H9 (cell line): ENCODE data around the gene CDH4. TPM values are rescaled to one million over a fixed set of nuclear protein-coding genes. Genes with fewer than 3 reads are reported as not detected.

Source experiments
- DNase-seq: peaks from one replicate; pipeline ENCODE4 v3.0.0-alpha.2; 2017
- H2AFZ ChIP-seq: one replicate; pipeline ENCODE4 v1.6.1; 2013; ENCODE audit warnings: mild to moderate bottlenecking, low read length, control low read depth, moderate library complexity
- H2AK5ac ChIP-seq: 2 replicates; pipeline ENCODE4 v1.6.1; 2013; ENCODE audit warnings: low read length, control low read depth, mixed read lengths; ENCODE audit not compliant: insufficient read length
- H2BK120ac ChIP-seq: one replicate; pipeline ENCODE4 v1.6.1; 2013; ENCODE audit warnings: low read depth, mild to moderate bottlenecking, low read length, control low read depth, inconsistent platforms; ENCODE audit not compliant: poor library complexity, severe bottlenecking
- H2BK12ac ChIP-seq: 2 replicates; pipeline ENCODE4 v1.6.1; 2013; ENCODE audit warnings: low read length, control low read depth, mixed read lengths, low read depth; ENCODE audit not compliant: insufficient read length
- H2BK15ac ChIP-seq: 2 replicates; pipeline ENCODE4 v1.6.1; 2013; ENCODE audit warnings: low read depth, low read length, control low read depth
- H2BK20ac ChIP-seq: one replicate; pipeline ENCODE4 v1.6.1; 2013; ENCODE audit warnings: low read depth, mild to moderate bottlenecking, low read length, control low read depth, inconsistent platforms; ENCODE audit not compliant: poor library complexity, severe bottlenecking
- H2BK5ac ChIP-seq: 2 replicates; pipeline ENCODE4 v1.6.1; 2013; ENCODE audit warnings: low read length, control low read depth, mixed read lengths; ENCODE audit not compliant: insufficient read length
- H3K14ac ChIP-seq: 2 replicates; pipeline ENCODE4 v1.6.1; 2013; ENCODE audit warnings: low read length, control low read depth; ENCODE audit not compliant: insufficient read depth
- H3K18ac ChIP-seq: 2 replicates; pipeline ENCODE4 v1.6.1; 2013; ENCODE audit warnings: low read depth, mild to moderate bottlenecking, mixed read lengths, low read length, control low read depth; ENCODE audit not compliant: insufficient read length
- H3K23ac ChIP-seq: 2 replicates; pipeline ENCODE4 v1.6.1; 2013; ENCODE audit warnings: low read length, control low read depth, mixed read lengths, low read depth; ENCODE audit not compliant: insufficient read length
- H3K23me2 ChIP-seq: 2 replicates; pipeline ENCODE4 v1.6.1; 2013; ENCODE audit warnings: low read depth, mild to moderate bottlenecking, mixed read lengths, low read length, control low read depth; ENCODE audit not compliant: insufficient read length, poor library complexity, severe bottlenecking
- H3K27ac ChIP-seq: 2 replicates; pipeline ENCODE4 v1.5.1; 2013; ENCODE audit warnings: low read length, control low read depth, mixed read lengths, low read depth; ENCODE audit not compliant: insufficient read length
- H3K27me3 ChIP-seq: 2 replicates; pipeline ENCODE4 v1.6.1; 2013; ENCODE audit warnings: low read length, control low read depth, inconsistent platforms; ENCODE audit not compliant: insufficient read depth
- H3K4ac ChIP-seq: 2 replicates; pipeline ENCODE4 v1.6.1; 2013; ENCODE audit warnings: low read depth, mild to moderate bottlenecking, control low read depth, inconsistent platforms, low read length, moderate library complexity
- H3K4me1 ChIP-seq: 2 replicates; pipeline ENCODE4 v1.6.1; 2013; ENCODE audit warnings: low read length, control low read depth, inconsistent platforms; ENCODE audit not compliant: insufficient read depth
- H3K4me2 ChIP-seq: 2 replicates; pipeline ENCODE4 v1.6.1; 2013; ENCODE audit warnings: low read length, control low read depth, mixed read lengths; ENCODE audit not compliant: insufficient read length, insufficient read depth
- H3K56ac ChIP-seq: 2 replicates; pipeline ENCODE4 v1.6.1; 2013; ENCODE audit warnings: low read depth, mild to moderate bottlenecking, mixed read lengths, low read length, control low read depth; ENCODE audit not compliant: insufficient read length
- H3K79me1 ChIP-seq: 2 replicates; pipeline ENCODE4 v1.6.1; 2013; ENCODE audit warnings: low read depth, mild to moderate bottlenecking, moderate library complexity, low read length, control low read depth, inconsistent platforms; ENCODE audit not compliant: insufficient read depth, poor library complexity, severe bottlenecking
- H3K79me2 ChIP-seq: 2 replicates; pipeline ENCODE4 v1.6.1; 2013; ENCODE audit warnings: low read length, control low read depth, inconsistent platforms; ENCODE audit not compliant: insufficient read depth
- H3K9ac ChIP-seq: 2 replicates; pipeline ENCODE4 v1.6.1; 2013; ENCODE audit warnings: low read length, control low read depth, mixed read lengths; ENCODE audit not compliant: insufficient read length; ENCODE audit errors: extremely low read depth
- H3K9me3 ChIP-seq: one replicate; pipeline ENCODE4 v1.6.1; 2013; ENCODE audit warnings: low read depth, low read length, inconsistent platforms; ENCODE audit not compliant: control insufficient read depth
- H3T11ph ChIP-seq: one replicate; pipeline ENCODE4 v1.6.1; 2013; ENCODE audit warnings: mild to moderate bottlenecking, low read length, control low read depth, inconsistent platforms
- H4K20me1 ChIP-seq: one replicate; pipeline ENCODE4 v1.6.1; 2013; ENCODE audit not compliant: control insufficient read depth, insufficient read length, insufficient read depth
- H4K5ac ChIP-seq: 2 replicates; pipeline ENCODE4 v1.6.1; 2013; ENCODE audit warnings: low read depth, mild to moderate bottlenecking, mixed read lengths, low read length, control low read depth; ENCODE audit not compliant: insufficient read length
- H4K8ac ChIP-seq: replicated peaks from 2 replicates; pipeline ENCODE4 v1.6.1; 2013; ENCODE audit warnings: low read length, control low read depth, mixed read lengths, low read depth; ENCODE audit not compliant: insufficient read length
- H4K91ac ChIP-seq: 2 replicates; pipeline ENCODE4 v1.6.1; 2013; ENCODE audit warnings: low read depth, mild to moderate bottlenecking, moderate library complexity, mixed read lengths, low read length, control low read depth; ENCODE audit not compliant: insufficient read length
- H3K27ac Mint-ChIP-seq, 3 experiments: 2 replicates in 2 of 3; 3 replicates in 1 of 3; pipeline ENCODE4 v1.8.0; 2020 to 2021; ENCODE audit warnings: mixed read lengths in 3 of 3, mild to moderate bottlenecking in 1 of 3, moderate library complexity in 1 of 3
- H3K27me3 Mint-ChIP-seq: 2 replicates; pipeline ENCODE4 v1.8.0; 2021; ENCODE audit warnings: low read depth, mild to moderate bottlenecking, moderate library complexity, mixed read lengths
- H3K36me3 Mint-ChIP-seq, 3 experiments: 2 replicates in 2 of 3; 3 replicates in 1 of 3; pipeline ENCODE4 v1.8.0; 2020 to 2021; ENCODE audit warnings: low read depth in 3 of 3, mixed read lengths in 3 of 3; ENCODE audit not compliant: insufficient read depth in 1 of 3
- H3K4me1 Mint-ChIP-seq, 2 experiments: 2 replicates each; pipeline ENCODE4 v1.8.0; 2020; ENCODE audit warnings: mixed read lengths in 2 of 2
- H3K4me3 Mint-ChIP-seq, 2 experiments: 2 replicates in 1 of 2; 3 replicates in 1 of 2; pipeline ENCODE4 v1.8.0; 2020 to 2021; ENCODE audit warnings: mild to moderate bottlenecking in 2 of 2, mixed read lengths in 2 of 2, moderate library complexity in 1 of 2
- H3K9me3 Mint-ChIP-seq, 2 experiments: 2 replicates in 1 of 2; 3 replicates in 1 of 2; pipeline ENCODE4 v1.8.0; 2020; ENCODE audit warnings: mild to moderate bottlenecking in 2 of 2, mixed read lengths in 2 of 2, moderate library complexity in 1 of 2
- CTCF ChIP-seq: fragments of 200-600 bp; sonication (generic); conservative IDR thresholded peaks from 3 replicates; pipeline ENCODE4 v1.8.0; 2021; ENCODE audit warnings: antibody characterized with exemption, mild to moderate bottlenecking
- WGBS: extraction: QIAGEN DNeasy Blood & Tissue Kit; methylation state at CpG from one replicate; pipeline ENCODE4 v1.1.7; 2013; ENCODE audit warnings: missing lambda C conversion rate, low lambda C conversion rate, mixed read lengths; ENCODE audit not compliant: insufficient read length; ENCODE audit errors: extremely low coverage; 5-methylcytosine and 5-hydroxymethylcytosine counted together
- total RNA-seq: library from RNA; stranded (reverse); gene quantifications from 2 replicates; pipeline ENCODE4 v1.2.1, GENCODE V29; 2021

The CDH4 gene
- total RNA-seq, 1 experiment from 2014 or later: 3.0 TPM

DNA sequence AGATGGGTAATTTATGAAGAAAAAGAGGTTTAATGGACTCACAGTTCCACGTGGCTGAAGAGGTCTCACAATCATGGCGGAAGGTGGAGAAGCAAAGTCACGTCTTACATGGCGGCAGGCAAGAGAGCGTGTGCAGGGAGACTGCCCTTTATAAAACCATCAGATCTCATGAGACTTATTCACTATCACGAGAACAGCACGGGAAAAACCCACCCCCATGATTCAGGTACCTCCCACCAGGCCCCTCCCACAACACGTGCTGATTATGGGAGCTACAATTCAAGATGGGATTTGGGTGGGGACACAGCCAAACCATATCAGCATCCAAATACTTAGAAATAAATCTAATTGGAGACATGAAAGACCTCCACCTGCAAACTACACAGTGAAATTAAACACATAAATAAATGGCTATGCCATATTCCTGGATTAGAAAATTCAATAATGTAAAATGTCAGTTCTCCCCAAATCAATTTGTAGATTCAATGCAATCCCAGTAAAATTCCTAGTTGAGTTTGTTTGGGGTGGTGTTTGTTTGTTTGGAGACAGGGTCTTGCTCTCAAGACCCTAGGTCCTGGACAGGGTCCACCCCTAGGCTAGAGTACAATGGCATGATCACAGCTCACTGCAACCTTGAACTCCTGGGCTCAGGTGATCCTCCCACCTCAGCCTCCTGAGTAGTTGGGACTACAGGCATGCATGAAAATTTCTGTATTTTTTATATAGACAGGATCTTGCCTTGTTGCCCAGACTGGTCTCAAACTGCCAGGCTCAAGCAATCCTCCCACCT lies 712.0 kb downstream of the CDH4 start:
- H3K9me3 Mint-ChIP-seq: no peaks in the 10 kb centered on the region; a peak in 1 of 5 replicates

More for the DNA sequence above, 712.0 kb downstream of the CDH4 start:
- no peak overlapping the region for H3K27ac ChIP-seq
- no peak overlapping the region for H2BK12ac ChIP-seq
- H3T11ph ChIP-seq: no peak overlapping the region
- H4K91ac ChIP-seq: no peak overlapping the region
- no peak overlapping the region for H3K4ac ChIP-seq
- no peak overlapping the region for H3K23ac ChIP-seq
- H2BK20ac ChIP-seq: no peak overlapping the region
- no peak overlapping the region for H3K9ac ChIP-seq
- no peak overlapping the region for H3K14ac ChIP-seq
- no peaks in the 10 kb centered on the region for H3K79me1 ChIP-seq
- no peaks in the 10 kb centered on the region for H3K4me1 ChIP-seq
- H2AK5ac ChIP-seq: no peak overlapping the region
- H4K5ac ChIP-seq: no peak overlapping the region
- H3K27me3 Mint-ChIP-seq: no peaks in the 10 kb centered on the region; the same call in 1 of the 2 replicates
- no peak for DNase-seq
- H3K27ac Mint-ChIP-seq: no peak overlapping the region
- WGBS: no CpG with 5 or more reads among the region's 8 CpGs
- H3K4me1 Mint-ChIP-seq: peaks cover 4 to 37% of the 10 kb centered on the region in 2 experiments; a peak in 3 of 4 replicates
- no peak overlapping the region for H3K56ac ChIP-seq
- H3K36me3 Mint-ChIP-seq: peaks cover 0 to 3% (median 0%) of the 10 kb centered on the region in 3 experiments; a peak in 3 of 7 replicates
- no peak overlapping the region for H3K4me2 ChIP-seq
- no peak overlapping the region for H2BK15ac ChIP-seq
- H3K18ac ChIP-seq: no peak overlapping the region
- H3K23me2 ChIP-seq: no peaks in the 10 kb centered on the region
- H3K4me3 Mint-ChIP-seq: no peak overlapping the region
- H3K27me3 ChIP-seq: no peaks in the 10 kb centered on the region
- H3K9me3 ChIP-seq: no peaks in the 10 kb centered on the region
- H2BK5ac ChIP-seq: no peak overlapping the region
- no peak overlapping the region for H2BK120ac ChIP-seq
- no peak overlapping the region for H4K8ac ChIP-seq
- no peaks in the 10 kb centered on the region for H3K79me2 ChIP-seq
- H4K20me1 ChIP-seq: no peaks in the 10 kb centered on the region
- no peak for TF ChIP-seq CTCF
- H2AFZ ChIP-seq: no peak overlapping the region
